Stimulated activated CD4-positive, alpha-beta T cell treated with anti-CD3 and anti-CD28 coated beads, Interleukin-15, amount 100 ng/mL, for 1 hour (primary cell): ENCODE measurements around the gene PDSS2.
"Not testable (repeated sequence)": the region's sequence is repeated elsewhere in the genome, so short reads cannot be mapped to it uniquely, and the experiment has no call there.

Source experiments
- DNase-seq, 2 donors: peaks; one replicate each; pipeline ENCODE4 v3.0.0-alpha.2; 2020; ENCODE audit warnings: low read depth in 1 of 2, low spot score in 1 of 2

Gene PDSS2

GRCh38 chr6:107221519-107221918 lies 237.8 kb downstream of the PDSS2 start:
- DNase-seq, result no peak

- DNase-seq, result no peak
Observed at GRCh38 chr6:107219851-107220250, 239.5 kb downstream of the PDSS2 start.

- no peak for DNase-seq
Observed at GRCh38 chr6:107218142-107218541, 241.2 kb downstream of the PDSS2 start.

- DNase-seq, result no peak
Observed at GRCh38 chr6:107217248-107217647, 242.1 kb downstream of the PDSS2 start.

- DNase-seq, result no peak
Observed at GRCh38 chr6:107216197-107216933, 243.0 kb downstream of the PDSS2 start.

GRCh38 chr6:107215334-107215733 lies 244.0 kb downstream of the PDSS2 start:
- DNase-seq, result no peak

GRCh38 chr6:107214655-107215054 lies 244.7 kb downstream of the PDSS2 start:
- DNase-seq, result no peak

- DNase-seq, result no peak
Observed at GRCh38 chr6:107209406-107210305, 249.7 kb downstream of the PDSS2 start.

- no peak for DNase-seq
Observed at GRCh38 chr6:107207251-107207873, 252.0 kb downstream of the PDSS2 start.

- DNase-seq, result no peak
Observed at GRCh38 chr6:107205058-107205998, 254.0 kb downstream of the PDSS2 start.

- DNase-seq, result no peak
Observed at GRCh38 chr6:107202876-107203468, 256.4 kb downstream of the PDSS2 start.

- DNase-seq, result no peak
Observed at GRCh38 chr6:107198631-107199416, 260.5 kb downstream of the PDSS2 start.

- DNase-seq, result no peak
Observed at GRCh38 chr6:107196152-107196551, 263.2 kb downstream of the PDSS2 start.

- DNase-seq, result not testable (repeated sequence)
Observed at GRCh38 chr6:107194723-107195122, 264.6 kb downstream of the PDSS2 start.

GRCh38 chr6:107192830-107193229 lies 266.5 kb downstream of the PDSS2 start:
- DNase-seq, result no peak

- DNase-seq, result no peak
Observed at GRCh38 chr6:107187630-107188029, 271.7 kb downstream of the PDSS2 start.

GRCh38 chr6:107186047-107186446 lies 273.3 kb downstream of the PDSS2 start:
- no peak for DNase-seq

GRCh38 chr6:107185391-107185970 lies 273.9 kb downstream of the PDSS2 start:
- DNase-seq, result no peak

- no peak for DNase-seq
Observed at GRCh38 chr6:107184435-107184834, 274.9 kb downstream of the PDSS2 start.
